ENCODE measurements around the gene ATP11B.

ATP11B gene

GRCh38 chr3:182792901-182793662 lies at the start of gene ATP11B:
TSS of gene ATP11B (plus strand) at chr3:182793504. CDS start at chr3:182793760, 256 bp downstream.
- DNase-seq (ENCODE audit: low read depth in 2 of 2) = peak; percentile 68 to 70

- no peak for DNase-seq (ENCODE audit: low read depth in 2 of 2)
Measured at GRCh38 chr3:182746959-182747358, 46.3 kb upstream of the ATP11B start.

DNA sequence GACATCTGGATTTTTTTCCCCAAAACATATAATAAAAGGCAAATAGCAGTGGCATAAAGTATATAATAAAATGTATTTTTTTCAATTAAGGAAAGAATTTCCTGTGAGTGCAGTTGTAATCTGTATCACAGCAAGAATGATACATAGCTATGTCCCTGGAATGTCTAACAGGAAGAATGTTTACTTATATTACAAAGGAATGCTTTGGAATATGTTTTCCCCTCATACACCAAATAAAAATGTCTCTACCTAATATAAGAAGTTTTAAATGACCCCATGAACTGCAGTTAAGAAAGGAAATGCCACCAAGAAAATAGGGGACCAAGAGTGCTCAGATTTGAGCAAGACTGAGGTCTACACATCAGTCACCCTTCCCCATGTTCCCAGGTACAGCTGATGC lies 38.0 kb upstream of the ATP11B start:
- DNase-seq (ENCODE audit: low read depth in 2 of 2) = no peak

- DNase-seq (ENCODE audit: low read depth in 2 of 2) = no peak
Measured at GRCh38 chr3:182755712-182756111, 37.6 kb upstream of the ATP11B start.

- DNase-seq (ENCODE audit: low read depth in 2 of 2) = no peak
Measured at GRCh38 chr3:182760576-182761164, 32.6 kb upstream of the ATP11B start.

DNA sequence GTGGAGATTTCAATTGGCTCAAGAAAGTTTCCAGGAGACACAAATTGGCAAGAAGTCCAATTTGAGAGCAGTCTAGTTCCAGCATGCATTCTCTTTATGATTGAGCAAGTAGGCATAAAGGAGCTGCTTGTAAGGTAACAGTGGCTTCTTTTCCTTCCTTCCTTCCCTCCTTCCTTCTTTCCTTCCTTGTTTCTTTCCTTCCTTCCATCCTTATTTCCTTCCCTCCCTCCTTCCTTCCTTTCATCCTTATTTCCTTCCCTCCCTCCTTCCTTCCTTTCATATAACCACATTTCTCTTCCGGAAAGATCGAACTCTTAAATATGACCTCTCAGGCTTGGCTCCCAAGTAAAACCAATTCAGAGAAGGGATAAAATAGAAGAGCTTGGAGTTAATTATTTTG lies 29.4 kb upstream of the ATP11B start:
- DNase-seq (ENCODE audit: low read depth in 2 of 2) = no peak

GRCh38 chr3:182765287-182765686 lies 28.0 kb upstream of the ATP11B start:
- DNase-seq (ENCODE audit: low read depth in 2 of 2) = no peak

DNA sequence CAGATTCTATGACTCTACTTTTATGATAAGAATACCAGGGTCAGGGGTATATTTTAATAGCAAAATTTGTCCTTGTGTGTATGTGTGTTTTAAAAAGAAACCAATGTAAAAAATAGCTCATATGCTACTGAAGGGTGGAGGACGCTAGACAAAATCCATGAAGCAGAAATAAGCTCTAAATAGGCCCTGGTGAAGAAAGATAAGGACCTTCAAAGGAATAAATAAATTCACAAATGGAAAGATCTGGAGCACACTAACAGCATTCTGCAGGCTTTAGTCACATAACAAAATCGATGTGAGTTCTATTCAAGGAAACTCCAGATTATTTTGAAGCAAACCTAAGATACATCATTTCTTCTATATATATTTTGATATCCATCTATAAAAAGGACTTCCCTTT lies 27.2 kb upstream of the ATP11B start:
- DNase-seq (ENCODE audit: low read depth in 2 of 2) = no peak

DNA sequence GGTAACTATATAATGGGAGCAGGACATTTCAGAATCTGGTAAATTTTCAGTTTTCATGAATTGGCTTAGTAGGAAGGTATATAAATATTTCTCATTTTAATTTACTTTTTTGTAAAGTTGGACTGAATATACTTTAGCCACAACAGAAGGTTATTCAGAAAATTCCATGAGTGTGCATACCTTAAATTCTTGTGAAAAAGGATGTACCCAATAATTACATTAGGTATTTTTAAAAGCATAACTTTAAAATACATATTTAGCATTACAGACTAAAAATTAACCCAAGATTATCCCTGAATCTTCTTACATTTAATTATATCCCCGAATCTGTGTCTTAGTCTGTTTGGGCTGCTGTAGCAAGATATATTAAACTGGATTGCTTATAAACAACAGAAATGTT lies 24.9 kb upstream of the ATP11B start:
- DNase-seq (ENCODE audit: low read depth in 2 of 2) = no peak

DNA sequence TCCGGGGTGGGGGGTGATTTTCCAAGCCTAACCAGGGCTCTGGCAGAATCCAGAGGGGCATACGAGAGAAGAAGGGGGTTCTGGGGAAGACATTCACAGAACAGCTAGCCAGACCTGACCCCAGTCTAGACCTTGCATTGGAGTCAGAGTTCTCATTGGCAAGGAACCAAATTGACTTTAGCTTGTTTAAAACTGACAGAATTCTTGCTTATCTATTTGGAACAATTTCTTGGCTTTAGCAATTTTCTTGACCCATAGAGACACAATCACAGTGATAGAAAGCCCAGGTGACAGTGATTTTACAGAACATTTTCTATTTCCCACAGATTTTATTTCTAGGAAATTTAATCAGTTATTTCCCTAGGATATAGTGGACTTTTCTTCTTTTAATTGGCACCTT lies 23.6 kb upstream of the ATP11B start:
- no peak for DNase-seq (ENCODE audit: low read depth in 2 of 2)

GRCh38 chr3:182782149-182782548 lies 11.2 kb upstream of the ATP11B start:
- no peak for DNase-seq (ENCODE audit: low read depth in 2 of 2)

DNA sequence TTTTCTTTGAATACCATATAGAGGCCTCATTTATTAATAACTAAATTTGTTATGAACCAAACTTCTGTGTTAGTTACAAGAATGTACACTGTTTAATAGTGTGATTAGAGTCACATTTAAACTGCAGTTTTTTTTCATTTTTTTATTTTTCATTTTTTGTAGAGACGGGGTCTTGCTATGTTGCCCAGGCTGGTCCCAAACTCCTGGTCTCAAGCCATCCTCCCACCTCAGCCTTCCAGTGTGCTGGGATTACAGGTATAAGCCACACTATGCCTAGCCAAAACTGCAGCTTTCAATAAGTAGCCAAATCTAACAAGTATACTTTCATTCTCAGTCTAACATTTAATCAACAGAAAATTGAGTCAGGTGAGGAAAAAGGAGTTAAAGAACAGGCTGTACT lies 10.2 kb upstream of the ATP11B start:
- no peak for DNase-seq (ENCODE audit: low read depth in 2 of 2)

- DNase-seq (ENCODE audit: low read depth in 2 of 2) = no peak
Measured at GRCh38 chr3:182784542-182784941, 8.8 kb upstream of the ATP11B start.

DNA sequence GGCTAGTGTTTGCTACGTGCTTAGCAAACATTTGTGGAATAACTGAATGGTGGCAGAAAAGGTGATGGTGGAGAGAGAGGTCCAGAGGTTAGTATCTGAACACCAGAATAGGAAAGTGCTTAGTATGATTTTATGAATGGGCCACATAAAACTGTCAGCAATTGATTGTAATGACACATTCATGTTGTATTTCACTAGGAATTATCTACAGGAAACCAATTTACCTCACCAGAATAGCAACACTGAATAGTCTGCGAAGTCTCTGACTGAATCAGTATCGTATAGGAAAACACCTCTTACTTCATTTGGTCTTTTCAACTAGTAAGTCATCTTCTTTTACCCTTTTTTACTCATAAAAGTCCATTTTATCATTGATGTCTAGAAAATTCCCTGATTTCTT lies 8.2 kb upstream of the ATP11B start:
- DNase-seq (ENCODE audit: low read depth in 2 of 2) = no peak

GRCh38 chr3:182785756-182786155 lies 7.5 kb upstream of the ATP11B start:
- no peak for DNase-seq (ENCODE audit: low read depth in 2 of 2)

- no peak for DNase-seq (ENCODE audit: low read depth in 2 of 2)
Measured at GRCh38 chr3:182786564-182787196, 6.6 kb upstream of the ATP11B start.

DNA sequence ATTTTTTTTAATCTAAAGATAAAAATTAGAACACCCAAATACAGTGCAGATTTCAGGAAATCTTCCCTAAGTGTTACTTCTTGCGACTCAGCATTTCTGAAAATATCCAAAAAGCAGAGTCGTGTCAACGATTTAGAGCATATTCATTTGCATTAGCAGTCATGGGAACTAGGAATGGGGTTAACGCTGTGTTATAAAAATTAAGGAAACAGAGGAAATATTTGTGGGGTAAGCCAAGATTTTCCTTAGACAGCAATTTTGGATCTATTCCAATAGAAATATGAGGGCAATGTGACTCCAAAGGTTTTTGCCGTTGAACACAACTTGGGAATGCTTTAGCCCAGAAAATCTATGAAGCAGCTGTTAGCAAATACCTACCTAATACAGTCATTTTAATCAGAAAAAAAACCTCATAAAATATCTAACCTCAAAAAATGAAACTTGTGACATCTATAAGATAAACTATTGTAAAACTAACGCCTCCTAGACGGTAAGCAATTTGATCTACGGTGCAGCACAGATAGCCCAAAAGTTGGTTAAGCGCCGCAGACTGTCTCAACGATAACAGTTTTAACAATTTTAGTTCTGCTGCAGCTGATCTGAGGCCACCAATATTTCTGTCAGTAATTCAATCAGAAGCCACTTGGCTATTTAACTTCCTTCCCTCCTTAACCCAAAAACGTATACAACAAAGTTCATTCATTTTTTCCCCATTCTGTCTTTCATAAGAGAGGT lies 5.8 kb upstream of the ATP11B start:
- DNase-seq (ENCODE audit: low read depth in 2 of 2) = no peak

DNA sequence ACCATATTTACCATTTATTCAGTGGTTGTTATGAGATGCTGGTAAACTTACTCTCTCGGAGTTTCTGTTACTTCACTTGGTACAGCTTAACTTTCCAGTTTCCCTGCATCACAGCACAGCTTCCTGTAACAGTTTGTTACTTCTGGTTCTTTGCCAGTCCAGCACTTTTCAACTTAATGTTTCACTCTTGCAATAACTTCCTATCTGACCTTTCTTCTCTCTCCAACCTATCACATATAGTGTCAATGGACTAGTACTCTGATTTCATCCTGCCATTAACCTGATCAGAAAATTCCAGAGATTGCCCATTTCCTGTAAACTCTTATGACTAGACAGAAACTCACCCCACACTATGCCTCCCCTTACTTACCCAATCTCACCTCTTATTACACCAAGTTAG lies 3.9 kb upstream of the ATP11B start:
- DNase-seq (ENCODE audit: low read depth in 2 of 2) = no peak

- DNase-seq (ENCODE audit: low read depth in 2 of 2) = no peak
Measured at GRCh38 chr3:182790612-182791011, 2.7 kb upstream of the ATP11B start.

- DNase-seq (ENCODE audit: low read depth in 2 of 2) = peak; percentile 6 to 9
Measured at GRCh38 chr3:182793663-182794454, 555 bp downstream of the ATP11B start.
